Measurements from ENCODE around the gene TRIM67.

GRCh38 chr1:231116738-231117137 lies 45.1 kb upstream of the TRIM67 start:
- TF ChIP-seq CTCF (IDR thresholded peaks at IDR 0.05) (no peak), POLR2A (IDR thresholded peaks at IDR 0.05) (no peak)
